ENCODE results near the gene RNF207. TPM values are rescaled to one million over a fixed set of nuclear protein-coding genes. Genes with fewer than 3 reads are reported as not detected.

RNF207 gene
- total and polyA plus RNA-seq, 4 donors = 8.0 to 14.4 (median 12.3) TPM

- WGBS, 2 donors = 80 to 85% methylated on average over 15 of the region's 15 CpGs
- DNase-seq = no peak
- ATAC-seq (ENCODE audit: insufficient read depth, low FRiP score) = no peak
- H3K4me1 ChIP-seq (ENCODE audit: control insufficient read depth in 5 of 5, insufficient read depth in 5 of 5, low read length in 5 of 5) = no peaks in the 10 kb centered on the region
- H3K27ac ChIP-seq (ENCODE audit: low read depth in 1 of 2, low read length in 1 of 2) = no peak overlapping the region
- peaks cover 0 to 1% (median 0%) of the 10 kb centered on the region in 4 donors for H3K9me3 ChIP-seq (ENCODE audit: control insufficient read depth in 4 of 4, insufficient read depth in 3 of 4, low read length in 3 of 4)
- H3K4me3 ChIP-seq = no peak overlapping the region
- TF ChIP-seq CTCF (IDR thresholded peaks at IDR 0.05; ENCODE audit: control extremely low read depth, extremely low read depth) = no peak
- H3K36me3 ChIP-seq (ENCODE audit: control insufficient read depth in 4 of 4, insufficient read depth in 4 of 4, low read length in 4 of 4) = no peaks in the 10 kb centered on the region
- no peak overlapping the region for H3K9ac ChIP-seq (ENCODE audit: insufficient read depth in 1 of 2, low read length in 2 of 2)
- peaks cover 0 to 7% (median 5%) of the 10 kb centered on the region in 3 donors for H3K27me3 ChIP-seq (ENCODE audit: control insufficient read depth in 3 of 3, insufficient read depth in 3 of 3, low read length in 2 of 3)
Observed at GRCh38 chr1:6163191-6163972, 42.5 kb upstream of the RNF207 start.

- DNase-seq = no peak
- peaks cover 0 to 7% (median 5%) of the 10 kb centered on the region in 3 donors for H3K27me3 ChIP-seq (ENCODE audit: control insufficient read depth in 3 of 3, insufficient read depth in 3 of 3, low read length in 2 of 3)
- no peak overlapping the region for H3K9ac ChIP-seq (ENCODE audit: insufficient read depth in 1 of 2, low read length in 2 of 2)
- H3K4me1 ChIP-seq (ENCODE audit: control insufficient read depth in 5 of 5, insufficient read depth in 5 of 5, low read length in 5 of 5) = no peaks in the 10 kb centered on the region
- no peak for ATAC-seq (ENCODE audit: insufficient read depth, low FRiP score)
- H3K36me3 ChIP-seq (ENCODE audit: control insufficient read depth in 4 of 4, insufficient read depth in 4 of 4, low read length in 4 of 4) = no peaks in the 10 kb centered on the region
- 75 to 81% methylated on average over 19 of the region's 19 CpGs for WGBS, 2 donors
- peaks cover 0 to 1% (median 0%) of the 10 kb centered on the region in 4 donors for H3K9me3 ChIP-seq (ENCODE audit: control insufficient read depth in 4 of 4, insufficient read depth in 3 of 4, low read length in 3 of 4)
- TF ChIP-seq CTCF (IDR thresholded peaks at IDR 0.05; ENCODE audit: control extremely low read depth, extremely low read depth) = no peak
- H3K4me3 ChIP-seq = no peak overlapping the region
- no peak overlapping the region for H3K27ac ChIP-seq (ENCODE audit: low read depth in 1 of 2, low read length in 1 of 2)
Observed at GRCh38 chr1:6163973-6164617, 41.8 kb upstream of the RNF207 start.

- 79 to 80% methylated on average over 7 of the region's 7 CpGs for WGBS, 2 donors
- Histone ChIP-seq H3K4me3 (no peak overlapping the region), H3K27ac (ENCODE audit: low read depth in 1 of 2, low read length in 1 of 2) (no peak overlapping the region), H3K27me3 (ENCODE audit: control insufficient read depth in 3 of 3, insufficient read depth in 3 of 3, low read length in 2 of 3) (peaks cover 0 to 7% (median 5%) of the 10 kb centered on the region in 3 donors), H3K9me3 (ENCODE audit: control insufficient read depth in 4 of 4, insufficient read depth in 3 of 4, low read length in 3 of 4) (peaks cover 0 to 1% (median 0%) of the 10 kb centered on the region in 4 donors), H3K4me1 (ENCODE audit: control insufficient read depth in 5 of 5, insufficient read depth in 5 of 5, low read length in 5 of 5) (no peaks in the 10 kb centered on the region), H3K9ac (ENCODE audit: insufficient read depth in 1 of 2, low read length in 2 of 2) (no peak overlapping the region), H3K36me3 (ENCODE audit: control insufficient read depth in 4 of 4, insufficient read depth in 4 of 4, low read length in 4 of 4) (no peaks in the 10 kb centered on the region)
- no peak for DNase-seq
- ATAC-seq (ENCODE audit: insufficient read depth, low FRiP score) = no peak
- TF ChIP-seq CTCF (IDR thresholded peaks at IDR 0.05; ENCODE audit: control extremely low read depth, extremely low read depth) = no peak
Observed at GRCh38 chr1:6165027-6165426, 40.9 kb upstream of the RNF207 start.
